HFFc6 (cell line): Measurements from ENCODE around the gene UGT1A6. TPM values are rescaled to one million over a fixed set of nuclear protein-coding genes. Genes with fewer than 3 reads are reported as not detected.

ENCODE experiments used
- DNase-seq: peaks from one replicate; pipeline ENCODE4 v3.0.0-alpha.2; 2018
- H3K27ac Mint-ChIP-seq: 2 replicates; pipeline ENCODE4 v1.8.0; 2020; ENCODE audit warnings: mild to moderate bottlenecking, mixed read lengths
- H3K27me3 Mint-ChIP-seq: 2 replicates; pipeline ENCODE4 v1.8.0; 2021; ENCODE audit warnings: mild to moderate bottlenecking, moderate library complexity, mixed read lengths; ENCODE audit not compliant: insufficient read depth
- H3K36me3 Mint-ChIP-seq: 2 replicates; pipeline ENCODE4 v1.8.0; 2021; ENCODE audit warnings: low read depth, mixed read lengths
- H3K4me1 Mint-ChIP-seq: 2 replicates; pipeline ENCODE4 v1.8.0; 2020; ENCODE audit warnings: low read depth, mixed read lengths
- H3K4me3 Mint-ChIP-seq: 2 replicates; pipeline ENCODE4 v1.8.0; 2020; ENCODE audit warnings: mild to moderate bottlenecking, moderate library complexity, mixed read lengths
- H3K9me3 Mint-ChIP-seq: 2 replicates; pipeline ENCODE4 v1.8.0; 2020; ENCODE audit warnings: mild to moderate bottlenecking, mixed read lengths
- CTCF ChIP-seq: fragments of 200-600 bp; sonication (generic); IDR thresholded peaks from 2 replicates; pipeline ENCODE4 v1.5.0; 2021; ENCODE audit warnings: antibody characterized with exemption, mild to moderate bottlenecking
- total RNA-seq, 6 experiments: library from RNA; stranded (reverse); fragmentation: NEBNext Ultra II Directional; extraction: Animal tissue kit (Norgen Biotek cat#: 25700); gene quantifications; 2 replicates in 1 of 6; 3 replicates in 5 of 6; pipeline ENCODE4 v1.2.3, GENCODE V29; 2021

Gene UGT1A6
- total RNA-seq, 6 experiments from 2014 or later: not detected

- no peak overlapping the region for H3K4me3 Mint-ChIP-seq
- peaks cover 7% of the 10 kb centered on the region for H3K27me3 Mint-ChIP-seq
- peak; percentile 68 for DNase-seq
- peak; percentile 93 for TF ChIP-seq CTCF
- no peaks in the 10 kb centered on the region for H3K36me3 Mint-ChIP-seq
- no peaks in the 10 kb centered on the region for H3K9me3 Mint-ChIP-seq
- no peak overlapping the region for H3K27ac Mint-ChIP-seq
- H3K4me1 Mint-ChIP-seq: peaks cover 15% of the 10 kb centered on the region
Observed at GRCh38 chr2:233711312-233712008, 18.8 kb downstream of the UGT1A6 start.

GRCh38 chr2:233712611-233713261, 20.0 kb downstream of the UGT1A6 start, which contains the start of gene UGT1A5:
Gene UGT1A5 (plus strand): TSS chr2:233712907. CDS start chr2:233712992, 85 bp downstream.
- TF ChIP-seq CTCF: no peak
- Mint-ChIP-seq H3K9me3 (no peaks in the 10 kb centered on the region), H3K4me1 (peaks cover 6% of the 10 kb centered on the region; the same call in 1 of the 2 replicates), H3K27me3 (peaks cover 7% of the 10 kb centered on the region), H3K27ac (no peak within 1 kb of the TSS), H3K36me3 (no peaks in the 10 kb centered on the region), H3K4me3 (no peak within 1 kb of the TSS)
- DNase-seq: no peak

GRCh38 chr2:233713262-233713615, 20.5 kb downstream of the UGT1A6 start:
- Mint-ChIP-seq H3K27me3 (peaks cover 7% of the 10 kb centered on the region), H3K36me3 (no peaks in the 10 kb centered on the region), H3K4me1 (peaks cover 2% of the 10 kb centered on the region; the same call in 1 of the 2 replicates), H3K4me3 (no peak overlapping the region), H3K9me3 (no peaks in the 10 kb centered on the region), H3K27ac (no peak overlapping the region)
- TF ChIP-seq CTCF: no peak
- DNase-seq: no peak

- Mint-ChIP-seq H3K4me3 (no peak overlapping the region), H3K9me3 (no peaks in the 10 kb centered on the region), H3K4me1 (no peaks in the 10 kb centered on the region), H3K36me3 (no peaks in the 10 kb centered on the region), H3K27ac (no peak overlapping the region), H3K27me3 (peaks cover 7% of the 10 kb centered on the region)
- no peak for DNase-seq
- no peak for TF ChIP-seq CTCF
Observed at GRCh38 chr2:233714121-233714520, 21.4 kb downstream of the UGT1A6 start.

- H3K4me3 Mint-ChIP-seq: no peak within 1 kb of the TSS
- no peaks in the 10 kb centered on the region for H3K4me1 Mint-ChIP-seq
- no peaks in the 10 kb centered on the region for H3K9me3 Mint-ChIP-seq
- no peak for TF ChIP-seq CTCF
- peaks cover 10% of the 10 kb centered on the region for H3K27me3 Mint-ChIP-seq
- H3K36me3 Mint-ChIP-seq: no peaks in the 10 kb centered on the region
- H3K27ac Mint-ChIP-seq: no peak within 1 kb of the TSS
- DNase-seq: no peak
Observed at GRCh38 chr2:233718552-233718951, 25.9 kb downstream of the UGT1A6 start, which contains the start of gene UGT1A4. Gene UGT1A4 (plus strand): TSS chr2:233718736. CDS start chr2:233718821, 85 bp downstream.
